ENCODE results near the gene NHLRC2. TPM values are rescaled to one million over a fixed set of nuclear protein-coding genes. Genes with fewer than 3 reads are reported as not detected.
"Not testable (repeated sequence)": the region's sequence is repeated elsewhere in the genome, so short reads cannot be mapped to it uniquely, and the experiment has no call there.

Gene NHLRC2
- total RNA-seq = 46.3 and 51.8 TPM in 2 replicates

- no peaks in the 10 kb centered on the region for H3K36me3 ChIP-seq (ENCODE audit: control insufficient read depth, insufficient read depth, low read length)
- DNase-seq (ENCODE audit: low read depth) = no peak
- no peak for TF ChIP-seq CTCF (IDR thresholded peaks at IDR 0.05; ENCODE audit: insufficient read depth, low read length, poor library complexity, severe bottlenecking)
Observed at GRCh38 chr10:113854013-113854760, at the start of gene NHLRC2, which contains the start of gene DCLRE1A. Gene NHLRC2, plus strand, starts transcription at chr10:113854661. Its CDS starts 212 bp downstream, at chr10:113854873. Gene DCLRE1A, minus strand, starts transcription at chr10:113854082. Its CDS starts 900 bp downstream, at chr10:113853182.

GRCh38 chr10:113806503-113806902 lies 48.0 kb upstream of the NHLRC2 start:
- Histone ChIP-seq H3K4me3 (ENCODE audit: low read depth, low read length) (no peak overlapping the region), H3K36me3 (ENCODE audit: control insufficient read depth, insufficient read depth, low read length) (no peaks in the 10 kb centered on the region), H3K27me3 (ENCODE audit: control insufficient read depth, insufficient read depth, low read length) (peaks cover 2% of the 10 kb centered on the region)
- DNase-seq (ENCODE audit: low read depth) = no peak
- TF ChIP-seq CTCF (IDR thresholded peaks at IDR 0.05; ENCODE audit: insufficient read depth, low read length, poor library complexity, severe bottlenecking) = no peak

More at GRCh38 chr10:113854013-113854760, at the start of gene NHLRC2, which contains the start of gene DCLRE1A:
- Histone ChIP-seq H3K27me3 (ENCODE audit: control insufficient read depth, insufficient read depth, low read length) (no peaks in the 10 kb centered on the region), H3K4me3 (ENCODE audit: low read depth, low read length) (peak within 1 kb of the TSS; percentile 98)

- Histone ChIP-seq H3K36me3 (ENCODE audit: control insufficient read depth, insufficient read depth, low read length) (no peaks in the 10 kb centered on the region), H3K4me3 (ENCODE audit: low read depth, low read length) (no peak overlapping the region), H3K27me3 (ENCODE audit: control insufficient read depth, insufficient read depth, low read length) (peaks cover 2% of the 10 kb centered on the region)
- DNase-seq (ENCODE audit: low read depth) = no peak
- TF ChIP-seq CTCF (IDR thresholded peaks at IDR 0.05; ENCODE audit: insufficient read depth, low read length, poor library complexity, severe bottlenecking) = no peak
Observed at GRCh38 chr10:113808168-113808567, 46.3 kb upstream of the NHLRC2 start.

GRCh38 chr10:113814700-113815099 lies 39.8 kb upstream of the NHLRC2 start:
- H3K4me3 ChIP-seq (ENCODE audit: low read depth, low read length); H3K36me3 ChIP-seq (ENCODE audit: control insufficient read depth, insufficient read depth, low read length); H3K27me3 ChIP-seq (ENCODE audit: control insufficient read depth, insufficient read depth, low read length); DNase-seq (ENCODE audit: low read depth): not testable (repeated sequence)

- no peaks in the 10 kb centered on the region for H3K27me3 ChIP-seq (ENCODE audit: control insufficient read depth, insufficient read depth, low read length)
- DNase-seq (ENCODE audit: low read depth) = no peak
- no peak for TF ChIP-seq CTCF (IDR thresholded peaks at IDR 0.05; ENCODE audit: insufficient read depth, low read length, poor library complexity, severe bottlenecking)
- H3K4me3 ChIP-seq (ENCODE audit: low read depth, low read length) = no peak overlapping the region
- H3K36me3 ChIP-seq (ENCODE audit: control insufficient read depth, insufficient read depth, low read length) = no peaks in the 10 kb centered on the region
Observed at GRCh38 chr10:113819989-113820388, 34.5 kb upstream of the NHLRC2 start.

- DNase-seq (ENCODE audit: low read depth) = no peak
- no peak overlapping the region for H3K4me3 ChIP-seq (ENCODE audit: low read depth, low read length)
- H3K27me3 ChIP-seq (ENCODE audit: control insufficient read depth, insufficient read depth, low read length) = no peaks in the 10 kb centered on the region
- no peaks in the 10 kb centered on the region for H3K36me3 ChIP-seq (ENCODE audit: control insufficient read depth, insufficient read depth, low read length)
- no peak for TF ChIP-seq CTCF (IDR thresholded peaks at IDR 0.05; ENCODE audit: insufficient read depth, low read length, poor library complexity, severe bottlenecking)
Observed at GRCh38 chr10:113820507-113820906, 34.0 kb upstream of the NHLRC2 start.

- not testable (repeated sequence) for H3K27me3 ChIP-seq (ENCODE audit: control insufficient read depth, insufficient read depth, low read length); H3K4me3 ChIP-seq (ENCODE audit: low read depth, low read length); H3K36me3 ChIP-seq (ENCODE audit: control insufficient read depth, insufficient read depth, low read length); DNase-seq (ENCODE audit: low read depth)
Observed at GRCh38 chr10:113821306-113821705, 33.2 kb upstream of the NHLRC2 start.

All from kidney epithelial cell (primary cell).